ENCODE results near the gene FAM53A.
"Not testable (repeated sequence)": the region's sequence is repeated elsewhere in the genome, so short reads cannot be mapped to it uniquely, and the experiment has no call there.

The FAM53A gene

GRCh38 chr4:1711571-1712215 lies 27.6 kb upstream of the FAM53A start:
- TF ChIP-seq CTCF (IDR thresholded peaks at IDR 0.05; ENCODE audit: low read depth, low read length): no peak
- peak overlapping the region; percentile 68 to 80 for H3K4me3 ChIP-seq (replicated peaks in 1 of 2; ENCODE audit: low read depth in 2 of 2, low read length in 2 of 2)
- peak; percentile 62 to 67 for DNase-seq (ENCODE audit: low read depth in 2 of 2)

DNA sequence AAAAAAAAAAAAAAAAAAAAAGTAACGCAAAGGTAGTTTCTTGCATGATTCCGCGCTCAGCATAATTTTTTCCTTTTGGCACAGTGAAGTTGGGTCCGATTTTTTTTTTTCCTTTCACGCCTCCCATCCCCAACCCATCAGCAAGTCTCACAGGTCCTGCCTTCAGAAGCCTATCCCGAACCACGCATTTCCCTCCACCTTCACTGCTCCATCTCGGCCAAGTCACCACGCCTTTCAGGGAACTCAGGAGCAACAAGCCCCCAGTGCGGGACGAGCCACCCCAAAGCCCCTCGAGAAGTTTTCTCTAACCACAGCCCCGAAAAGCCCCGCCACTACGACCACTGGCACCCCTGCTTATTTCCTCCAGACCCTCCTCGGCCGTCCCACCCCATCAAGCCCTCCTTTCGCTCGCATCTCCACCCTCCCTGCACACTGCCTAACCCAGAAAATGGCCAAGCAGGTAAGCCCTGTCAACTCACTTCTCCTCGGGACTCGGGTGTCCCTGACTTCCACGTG lies 27.0 kb upstream of the FAM53A start:
- no peak for TF ChIP-seq CTCF (IDR thresholded peaks at IDR 0.05; ENCODE audit: low read depth, low read length)

DNA sequence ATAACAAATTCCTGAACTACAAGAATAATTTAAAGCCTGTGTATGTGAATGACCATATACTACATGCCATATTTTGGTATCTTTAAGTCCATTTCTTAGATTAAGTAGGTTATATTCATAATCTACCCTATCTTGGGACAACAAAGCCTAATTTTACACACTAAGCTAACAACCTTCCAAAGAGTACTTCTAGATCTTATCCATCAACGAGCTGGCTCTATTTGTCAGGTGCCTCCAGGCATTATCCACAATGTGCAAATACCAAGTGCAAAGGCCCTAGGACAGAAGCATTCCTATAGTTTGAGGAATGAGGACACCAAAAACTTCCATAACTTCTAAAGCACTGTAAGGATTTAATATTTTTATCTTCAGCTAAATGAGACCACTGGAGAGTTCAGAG lies 24.5 kb upstream of the FAM53A start:
- H3K4me3 ChIP-seq (replicated peaks in 1 of 2; ENCODE audit: low read depth in 2 of 2, low read length in 2 of 2): no peak overlapping the region
- no peak for DNase-seq (ENCODE audit: low read depth in 2 of 2)
- no peak for TF ChIP-seq CTCF (IDR thresholded peaks at IDR 0.05; ENCODE audit: low read depth, low read length)

More for the DNA sequence above, 27.0 kb upstream of the FAM53A start:
- DNase-seq (ENCODE audit: low read depth in 2 of 2): no peak
- peak overlapping the region; percentile 68 to 80 for H3K4me3 ChIP-seq (replicated peaks in 1 of 2; ENCODE audit: low read depth in 2 of 2, low read length in 2 of 2)

DNA sequence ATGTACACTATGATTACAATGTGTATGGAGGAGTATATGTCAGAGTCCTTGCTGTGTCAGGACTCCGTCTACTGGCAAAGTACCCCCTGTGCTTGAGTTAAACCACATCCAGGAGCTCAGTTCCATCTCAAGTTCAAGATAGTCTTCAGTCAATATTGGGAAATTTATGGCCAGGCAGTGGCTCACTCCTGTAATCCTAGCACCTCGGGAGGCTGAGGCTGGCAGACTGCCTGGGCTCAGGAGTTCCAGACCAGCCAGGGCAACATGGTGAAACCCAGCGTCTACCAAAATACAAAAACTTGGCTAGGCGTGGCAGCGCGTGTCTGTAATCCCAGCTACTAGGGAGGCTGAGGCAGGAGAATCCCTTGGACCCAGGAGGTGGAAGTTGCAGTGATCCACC lies 22.2 kb upstream of the FAM53A start:
- no peak for DNase-seq (ENCODE audit: low read depth in 2 of 2)
- no peak overlapping the region for H3K4me3 ChIP-seq (replicated peaks in 1 of 2; ENCODE audit: low read depth in 2 of 2, low read length in 2 of 2)
- TF ChIP-seq CTCF (IDR thresholded peaks at IDR 0.05; ENCODE audit: low read depth, low read length): no peak

DNA sequence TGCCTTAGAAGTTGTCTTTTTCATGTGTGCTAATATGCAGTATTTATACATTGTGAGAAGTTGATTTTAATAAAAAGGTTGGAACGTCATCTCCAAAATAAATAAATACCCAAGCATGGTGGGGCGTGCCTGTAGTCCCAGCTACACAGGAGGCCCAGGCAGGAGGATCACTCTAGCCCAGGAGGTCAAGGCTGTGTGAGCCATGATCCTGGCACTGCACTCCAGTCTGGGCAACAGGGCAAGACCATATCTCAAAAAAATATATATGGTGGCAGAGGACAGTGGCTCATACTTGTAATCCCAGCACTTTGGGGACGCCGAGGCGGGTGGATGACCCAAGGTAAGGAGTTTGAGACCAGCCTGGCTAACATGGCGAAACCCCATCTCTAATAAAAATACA lies 21.6 kb upstream of the FAM53A start:
- no peak for TF ChIP-seq CTCF (IDR thresholded peaks at IDR 0.05; ENCODE audit: low read depth, low read length)
- no peak for DNase-seq (ENCODE audit: low read depth in 2 of 2)
- no peak overlapping the region for H3K4me3 ChIP-seq (replicated peaks in 1 of 2; ENCODE audit: low read depth in 2 of 2, low read length in 2 of 2)

DNA sequence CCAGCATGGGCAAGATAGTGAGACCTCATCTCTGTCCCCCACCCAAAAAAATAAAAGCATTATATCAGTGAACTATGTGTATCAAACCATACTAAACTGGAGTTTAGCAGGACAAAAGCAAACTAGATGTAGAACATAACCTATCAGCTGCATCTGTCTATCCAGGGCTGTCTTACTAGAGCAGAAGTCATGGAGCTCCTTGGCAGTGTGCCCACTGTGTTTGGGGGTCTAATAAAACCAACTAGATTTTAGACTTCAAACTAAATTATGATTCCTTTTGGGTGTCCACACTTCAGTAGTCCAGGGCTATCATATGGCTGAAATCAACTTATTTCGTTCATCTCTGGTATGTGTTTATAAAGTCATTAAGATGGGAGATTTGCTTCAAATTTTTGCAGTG lies 19.8 kb upstream of the FAM53A start:
- no peak for TF ChIP-seq CTCF (IDR thresholded peaks at IDR 0.05; ENCODE audit: low read depth, low read length)
- no peak for DNase-seq (ENCODE audit: low read depth in 2 of 2)
- H3K4me3 ChIP-seq (replicated peaks in 1 of 2; ENCODE audit: low read depth in 2 of 2, low read length in 2 of 2): no peak overlapping the region

GRCh38 chr4:1701671-1702070 lies 17.6 kb upstream of the FAM53A start:
- DNase-seq (ENCODE audit: low read depth in 2 of 2): not testable (repeated sequence)

More at GRCh38 chr4:1701671-1702070, 17.6 kb upstream of the FAM53A start:
- H3K4me3 ChIP-seq (replicated peaks in 1 of 2; ENCODE audit: low read depth in 2 of 2, low read length in 2 of 2): not testable (repeated sequence)

Measured in cardiac fibroblast (primary cell).